ENCODE data around the gene DLK1.

DLK1 gene

DNA sequence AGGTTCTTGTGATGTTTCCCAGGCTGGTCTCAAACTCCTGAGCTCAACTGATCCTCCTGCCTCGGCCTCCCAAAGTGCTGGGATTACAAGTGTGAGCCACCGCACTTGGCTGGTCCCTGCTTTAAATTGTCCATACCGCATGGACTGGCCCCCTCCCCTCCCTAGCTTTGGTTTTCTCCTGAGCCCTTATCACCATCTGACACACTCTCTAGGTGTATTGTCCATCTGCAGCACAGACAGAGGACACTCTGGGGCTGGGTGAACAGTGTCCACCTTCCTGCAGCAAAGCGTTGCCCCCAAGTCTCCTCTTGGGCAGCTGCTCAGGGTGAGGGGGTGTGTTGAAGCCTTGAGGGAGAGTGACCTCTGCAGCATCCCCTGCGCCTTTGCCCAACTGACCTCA is 36.0 kb upstream of the DLK1 start:
- H3K4me1 ChIP-seq (ENCODE audit: low read length), result no peaks in the 10 kb centered on the region
- H3K9ac ChIP-seq (ENCODE audit: low read length), result no peak overlapping the region
- H3K9me3 ChIP-seq (replicated peaks; ENCODE audit: insufficient read depth, low read length), result no peaks in the 10 kb centered on the region
- no peak for TF ChIP-seq EZH2 (optimal IDR thresholded peaks at IDR 0.05; ENCODE audit: low read depth, low read length)
- no peak for TF ChIP-seq EZH2phosphoT487 (IDR thresholded peaks at IDR 0.05; ENCODE audit: low read length)
- TF ChIP-seq, protein P1, sequence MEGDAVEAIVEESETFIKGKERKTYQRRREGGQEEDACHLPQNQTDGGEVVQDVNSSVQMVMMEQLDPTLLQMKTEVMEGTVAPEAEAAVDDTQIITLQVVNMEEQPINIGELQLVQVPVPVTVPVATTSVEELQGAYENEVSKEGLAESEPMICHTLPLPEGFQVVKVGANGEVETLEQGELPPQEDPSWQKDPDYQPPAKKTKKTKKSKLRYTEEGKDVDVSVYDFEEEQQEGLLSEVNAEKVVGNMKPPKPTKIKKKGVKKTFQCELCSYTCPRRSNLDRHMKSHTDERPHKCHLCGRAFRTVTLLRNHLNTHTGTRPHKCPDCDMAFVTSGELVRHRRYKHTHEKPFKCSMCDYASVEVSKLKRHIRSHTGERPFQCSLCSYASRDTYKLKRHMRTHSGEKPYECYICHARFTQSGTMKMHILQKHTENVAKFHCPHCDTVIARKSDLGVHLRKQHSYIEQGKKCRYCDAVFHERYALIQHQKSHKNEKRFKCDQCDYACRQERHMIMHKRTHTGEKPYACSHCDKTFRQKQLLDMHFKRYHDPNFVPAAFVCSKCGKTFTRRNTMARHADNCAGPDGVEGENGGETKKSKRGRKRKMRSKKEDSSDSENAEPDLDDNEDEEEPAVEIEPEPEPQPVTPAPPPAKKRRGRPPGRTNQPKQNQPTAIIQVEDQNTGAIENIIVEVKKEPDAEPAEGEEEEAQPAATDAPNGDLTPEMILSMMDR (IDR thresholded peaks at IDR 0.05; ENCODE audit: low read length), result no peak
- no peak for DNase-seq
- no peak overlapping the region for H3K27ac ChIP-seq (ENCODE audit: low read length)
- no peaks in the 10 kb centered on the region for H3F3A ChIP-seq (ENCODE audit: insufficient read depth, low read length)
- H3K4me3 ChIP-seq (ENCODE audit: low read length), result no peak overlapping the region
- no peaks in the 10 kb centered on the region for H3K79me2 ChIP-seq (ENCODE audit: low read length)
- H4K20me1 ChIP-seq (ENCODE audit: insufficient read depth, low read length), result no peaks in the 10 kb centered on the region
- no peak overlapping the region for H3K4me2 ChIP-seq (ENCODE audit: low read depth, low read length)
- H3K36me3 ChIP-seq (replicated peaks; ENCODE audit: insufficient read depth, low read length), result no peaks in the 10 kb centered on the region
- no peaks in the 10 kb centered on the region for H3K9me2 ChIP-seq (replicated peaks; ENCODE audit: insufficient read depth, low read length)
- peaks cover 48% of the 10 kb centered on the region for H3K27me3 ChIP-seq (replicated peaks; ENCODE audit: insufficient read depth, low read length)
- H2AFZ ChIP-seq (ENCODE audit: low read length), result no peak overlapping the region

DNA sequence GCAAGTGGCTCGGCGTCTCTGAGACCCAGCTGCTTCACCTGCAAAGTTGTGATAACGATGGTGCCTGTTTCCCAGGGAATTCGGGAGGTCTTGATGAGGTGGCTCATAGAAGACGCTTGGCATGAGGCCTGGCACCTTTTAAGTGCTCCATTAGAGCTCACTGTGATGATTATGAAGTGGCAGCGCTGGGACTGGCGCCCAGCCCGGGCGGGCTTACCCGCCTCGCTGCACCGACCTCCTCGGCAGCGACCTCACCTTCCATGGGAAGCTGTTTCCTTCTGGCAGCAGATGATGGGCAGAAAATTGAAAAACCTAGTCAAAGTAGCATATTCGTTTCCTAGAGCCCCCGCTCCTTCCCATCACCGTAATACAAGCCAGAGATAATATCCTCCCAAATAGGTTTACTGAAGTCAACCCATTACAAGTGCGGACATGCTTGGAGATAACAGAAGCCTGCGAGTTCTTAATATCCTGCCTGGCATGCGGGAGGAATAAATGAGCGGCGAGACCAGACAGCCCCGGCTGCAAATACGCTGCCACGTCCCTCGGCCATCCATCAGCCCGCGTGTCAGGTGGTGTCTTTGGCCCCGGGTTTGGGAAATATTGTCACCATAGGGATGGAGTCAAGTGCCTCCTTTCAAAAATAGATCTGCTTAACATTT is 35.2 kb upstream of the DLK1 start:
- H4K20me1 ChIP-seq (ENCODE audit: insufficient read depth, low read length), result no peaks in the 10 kb centered on the region
- no peaks in the 10 kb centered on the region for H3K4me1 ChIP-seq (ENCODE audit: low read length)
- no peak overlapping the region for H3K4me3 ChIP-seq (ENCODE audit: low read length)
- H3K9me3 ChIP-seq (replicated peaks; ENCODE audit: insufficient read depth, low read length), result no peaks in the 10 kb centered on the region
- no peak overlapping the region for H3K27ac ChIP-seq (ENCODE audit: low read length)
- peaks cover 56% of the 10 kb centered on the region for H3K27me3 ChIP-seq (replicated peaks; ENCODE audit: insufficient read depth, low read length)
- no peaks in the 10 kb centered on the region for H3K79me2 ChIP-seq (ENCODE audit: low read length)
- H3K9ac ChIP-seq (ENCODE audit: low read length), result no peak overlapping the region
- H3F3A ChIP-seq (ENCODE audit: insufficient read depth, low read length), result no peaks in the 10 kb centered on the region
- no peaks in the 10 kb centered on the region for H3K36me3 ChIP-seq (replicated peaks; ENCODE audit: insufficient read depth, low read length)
- no peak for DNase-seq
- TF ChIP-seq, protein P1 (IDR thresholded peaks at IDR 0.05; ENCODE audit: low read length), result no peak
- TF ChIP-seq EZH2phosphoT487 (IDR thresholded peaks at IDR 0.05; ENCODE audit: low read length), result no peak
- no peak for TF ChIP-seq EZH2 (optimal IDR thresholded peaks at IDR 0.05; ENCODE audit: low read depth, low read length)
- no peak overlapping the region for H2AFZ ChIP-seq (ENCODE audit: low read length)
- no peak overlapping the region for H3K4me2 ChIP-seq (ENCODE audit: low read depth, low read length)
- H3K9me2 ChIP-seq (replicated peaks; ENCODE audit: insufficient read depth, low read length), result no peaks in the 10 kb centered on the region

DNA sequence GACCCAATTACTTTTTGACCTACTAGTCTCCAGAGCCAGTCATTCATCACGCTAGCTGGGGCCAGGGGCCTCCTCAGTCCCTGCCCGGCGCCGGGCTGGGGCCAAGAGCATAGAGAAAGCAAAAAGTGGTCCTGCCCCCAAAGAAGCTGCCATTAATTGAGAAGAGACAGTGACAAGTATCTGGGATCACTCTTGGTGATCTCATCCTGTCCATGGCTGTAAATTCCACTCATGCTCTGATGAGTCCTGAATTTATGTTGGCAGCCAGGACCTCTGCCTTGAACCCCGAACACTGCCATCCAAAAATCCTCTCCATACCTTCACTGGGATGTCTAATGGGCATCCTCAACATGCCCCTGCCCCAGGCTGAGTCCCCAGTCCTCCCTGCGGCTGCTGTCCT is 34.4 kb upstream of the DLK1 start:
- Histone ChIP-seq H3F3A (ENCODE audit: insufficient read depth, low read length) (no peaks in the 10 kb centered on the region), H3K9me3 (replicated peaks; ENCODE audit: insufficient read depth, low read length) (no peaks in the 10 kb centered on the region), H3K79me2 (ENCODE audit: low read length) (no peaks in the 10 kb centered on the region), H3K4me2 (ENCODE audit: low read depth, low read length) (no peak overlapping the region), H3K9me2 (replicated peaks; ENCODE audit: insufficient read depth, low read length) (no peaks in the 10 kb centered on the region), H3K27ac (ENCODE audit: low read length) (no peak overlapping the region), H3K27me3 (replicated peaks; ENCODE audit: insufficient read depth, low read length) (peaks cover 59% of the 10 kb centered on the region), H3K4me3 (ENCODE audit: low read length) (no peak overlapping the region), H2AFZ (ENCODE audit: low read length) (no peak overlapping the region), H3K36me3 (replicated peaks; ENCODE audit: insufficient read depth, low read length) (no peaks in the 10 kb centered on the region), H4K20me1 (ENCODE audit: insufficient read depth, low read length) (no peaks in the 10 kb centered on the region), H3K4me1 (ENCODE audit: low read length) (no peaks in the 10 kb centered on the region), H3K9ac (ENCODE audit: low read length) (no peak overlapping the region)
- DNase-seq, result no peak
- TF ChIP-seq EZH2phosphoT487 (IDR thresholded peaks at IDR 0.05; ENCODE audit: low read length), result no peak
- TF ChIP-seq, protein P1 (IDR thresholded peaks at IDR 0.05; ENCODE audit: low read length), result no peak
- no peak for TF ChIP-seq EZH2 (optimal IDR thresholded peaks at IDR 0.05; ENCODE audit: low read depth, low read length)
